A204.1 (cell line): Measurements from ENCODE around the gene P2RY8.
"Not testable (repeated sequence)": the region's sequence is repeated elsewhere in the genome, so short reads cannot be mapped to it uniquely, and the experiment has no call there.

Experiments
- FAIRE-seq: peaks from 2 replicates; lab custom pipeline; 2012; peaks lifted over from hg19 to GRCh38; lab: Jason Lieb, UNC

P2RY8 gene, protein sequence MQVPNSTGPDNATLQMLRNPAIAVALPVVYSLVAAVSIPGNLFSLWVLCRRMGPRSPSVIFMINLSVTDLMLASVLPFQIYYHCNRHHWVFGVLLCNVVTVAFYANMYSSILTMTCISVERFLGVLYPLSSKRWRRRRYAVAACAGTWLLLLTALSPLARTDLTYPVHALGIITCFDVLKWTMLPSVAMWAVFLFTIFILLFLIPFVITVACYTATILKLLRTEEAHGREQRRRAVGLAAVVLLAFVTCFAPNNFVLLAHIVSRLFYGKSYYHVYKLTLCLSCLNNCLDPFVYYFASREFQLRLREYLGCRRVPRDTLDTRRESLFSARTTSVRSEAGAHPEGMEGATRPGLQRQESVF

DNA sequence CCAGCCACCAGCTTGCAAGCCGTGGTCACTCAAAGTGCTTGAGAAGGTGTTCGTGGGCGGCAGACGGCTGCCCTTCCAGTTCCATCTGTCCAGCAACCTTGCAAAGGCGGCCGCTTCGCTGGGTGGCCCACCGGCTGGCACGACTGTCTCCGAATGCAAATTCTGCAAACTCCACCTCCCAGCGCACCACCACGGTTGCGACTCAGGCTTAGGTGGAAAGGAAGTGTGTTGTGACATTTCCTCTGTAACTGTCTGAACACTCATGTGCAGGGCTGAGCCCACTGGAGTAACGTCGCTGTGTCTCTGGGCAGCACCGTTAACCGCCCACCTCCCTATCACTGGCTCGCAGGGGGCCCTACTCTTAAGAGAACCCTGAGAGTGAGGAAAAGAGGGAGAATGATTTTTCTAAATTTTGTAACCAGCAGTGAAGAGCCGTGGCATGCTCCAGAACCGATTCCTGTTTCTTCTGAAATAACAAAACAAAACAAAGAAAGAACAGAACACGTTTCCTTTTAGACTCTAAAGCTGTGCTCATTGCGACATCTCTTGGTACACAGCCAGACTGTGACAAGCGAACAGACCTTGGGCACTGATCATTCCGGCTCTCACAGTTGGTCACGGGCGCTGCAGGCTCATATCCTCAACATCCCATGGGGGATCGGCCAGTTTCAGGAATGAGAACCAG lies at the start of gene P2RY8:
TSS of gene P2RY8 (minus strand) at position 155 of the 685 bp plus-strand sequence. CDS start 70,627 bp downstream, outside the sequence.
- no peak for FAIRE-seq

DNA sequence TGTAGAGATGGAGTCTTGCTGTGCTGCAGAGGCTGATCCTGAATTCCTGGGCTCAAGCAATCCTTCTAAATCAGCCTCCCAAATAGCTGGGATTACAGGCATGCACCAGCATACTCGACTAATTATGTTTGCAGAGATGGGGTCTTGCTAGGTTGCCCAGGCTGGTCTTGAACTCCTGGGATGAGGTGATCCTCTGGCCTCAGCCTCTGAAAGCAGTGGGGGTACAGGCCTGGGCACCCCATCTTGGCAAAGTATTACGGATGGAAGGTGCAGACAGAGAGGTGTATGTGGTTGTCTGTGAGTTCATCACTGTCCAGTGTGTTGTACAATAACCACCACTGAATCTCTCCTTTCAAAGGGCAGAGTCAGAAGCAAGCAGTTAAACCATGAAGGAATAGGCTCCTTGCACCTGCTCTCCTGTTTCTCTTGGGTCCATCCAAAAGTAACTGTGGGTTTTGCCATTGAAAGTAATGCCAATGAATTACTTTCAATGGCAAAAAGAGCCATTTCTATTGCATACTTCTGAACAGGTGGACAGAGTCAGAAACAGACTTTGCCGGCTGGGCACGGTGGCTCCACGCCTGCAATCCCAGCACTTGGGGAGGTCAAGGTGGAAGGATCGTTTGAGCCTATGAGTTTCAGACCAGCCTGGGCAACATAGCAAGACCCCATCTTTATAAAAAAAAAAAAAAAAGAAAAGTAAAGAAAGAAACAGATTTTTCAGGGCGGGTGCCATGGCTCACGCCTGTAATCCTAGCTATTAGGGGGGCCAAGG lies 47.4 kb upstream of the P2RY8 start:
- no peak for FAIRE-seq

DNA sequence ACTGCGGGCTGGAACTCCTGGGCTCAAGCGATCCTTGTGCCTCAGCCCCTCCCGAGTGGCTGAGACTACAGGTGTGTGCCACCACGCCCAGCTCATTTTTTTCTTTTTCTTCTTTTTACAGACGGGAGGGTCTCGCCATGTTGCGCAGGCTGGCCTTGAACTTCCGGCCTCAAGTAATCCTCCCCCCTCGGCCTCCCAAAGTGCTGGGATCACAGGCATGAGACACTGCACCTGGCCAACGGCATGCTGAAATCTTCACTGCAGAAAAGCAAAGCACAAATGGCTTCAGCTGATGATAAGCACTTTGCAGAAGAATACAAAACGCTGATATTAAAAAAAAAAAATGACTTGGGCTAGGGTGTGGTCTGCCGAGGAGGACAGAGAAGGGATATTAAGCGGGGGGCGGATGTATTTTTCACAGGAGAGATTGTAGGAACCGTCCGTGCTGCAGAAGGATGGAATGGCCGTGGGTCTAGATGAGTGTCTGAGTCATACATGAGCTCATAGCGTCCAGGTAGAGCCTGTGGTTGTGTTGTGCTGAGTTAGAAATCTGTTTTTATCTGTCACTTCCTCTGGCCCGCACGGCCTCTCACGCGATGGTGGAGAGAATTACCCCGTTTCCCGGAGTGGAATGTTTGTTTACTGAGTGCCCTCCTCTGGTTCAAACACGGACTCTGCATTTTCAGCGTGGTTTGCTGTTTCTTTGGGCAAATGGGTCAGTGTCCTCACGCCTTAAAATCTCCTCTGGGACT lies 45.9 kb upstream of the P2RY8 start:
- no peak for FAIRE-seq

DNA sequence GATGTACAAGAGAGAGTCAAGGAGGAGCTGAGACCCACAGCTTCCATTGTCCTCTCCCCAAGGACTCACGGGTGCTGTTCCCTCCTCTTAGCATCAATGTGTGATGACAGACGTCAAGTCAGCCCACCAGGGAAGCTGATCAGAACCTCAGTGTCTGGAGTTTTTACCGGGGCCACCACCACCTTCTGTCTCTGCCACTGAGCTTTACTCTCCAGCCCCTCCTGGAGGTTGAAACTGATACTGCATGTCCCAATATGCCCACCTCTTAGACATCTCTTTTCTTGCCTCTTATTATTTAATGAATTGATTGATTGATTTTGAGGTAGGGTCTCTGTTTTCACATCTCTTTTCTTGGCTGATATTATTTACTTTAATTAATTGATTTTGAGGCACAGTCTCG lies 44.1 kb upstream of the P2RY8 start:
- FAIRE-seq = no peak

DNA sequence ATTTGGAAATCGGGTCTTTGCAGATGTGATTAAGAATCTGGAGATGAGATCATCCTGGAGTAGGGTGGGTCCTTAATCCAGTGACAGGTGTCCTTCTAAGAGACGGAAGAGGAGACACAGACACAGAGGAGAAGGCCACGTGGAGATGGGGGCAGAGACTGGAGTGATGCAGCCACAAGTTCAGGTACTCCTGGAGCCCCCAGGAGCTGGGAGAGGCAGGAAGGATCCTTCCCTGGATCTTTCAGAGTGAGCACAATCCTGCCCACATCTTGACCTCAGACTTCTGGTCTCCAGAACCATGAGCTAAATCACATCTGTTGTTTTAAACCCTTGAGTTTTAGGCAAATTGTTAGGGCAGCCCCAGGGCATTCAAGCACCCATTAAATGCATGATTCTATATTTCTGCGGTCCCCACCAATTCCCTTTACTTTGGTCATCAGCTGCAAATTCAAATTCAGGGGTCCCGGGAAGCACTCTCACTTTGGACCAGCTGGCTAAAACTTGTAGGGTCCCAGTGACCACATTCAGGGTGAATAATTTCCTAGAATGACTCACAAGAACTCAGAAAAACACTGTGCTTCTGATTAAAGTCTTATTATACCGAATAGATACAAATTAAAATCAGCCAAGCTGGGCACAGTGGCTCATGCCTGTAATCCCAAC lies 41.7 kb upstream of the P2RY8 start:
- no peak for FAIRE-seq

DNA sequence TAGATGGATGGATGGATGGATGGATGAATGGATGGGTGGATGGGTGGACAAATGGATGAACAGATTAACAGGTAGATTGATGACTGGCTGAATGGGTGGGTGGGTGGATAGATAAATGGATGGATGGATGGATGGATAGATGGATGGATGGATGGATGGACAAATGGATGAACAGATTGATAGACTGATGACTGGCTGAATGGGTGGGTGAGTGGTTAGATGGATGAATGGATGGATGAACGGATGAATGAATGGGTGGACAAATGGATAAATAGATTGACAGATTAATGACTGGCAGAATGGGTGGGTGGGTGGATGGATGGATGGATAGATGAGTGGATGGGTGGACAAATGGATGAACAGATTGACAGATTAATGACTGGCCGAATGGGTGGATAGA lies 40.9 kb upstream of the P2RY8 start:
- no peak for FAIRE-seq

DNA sequence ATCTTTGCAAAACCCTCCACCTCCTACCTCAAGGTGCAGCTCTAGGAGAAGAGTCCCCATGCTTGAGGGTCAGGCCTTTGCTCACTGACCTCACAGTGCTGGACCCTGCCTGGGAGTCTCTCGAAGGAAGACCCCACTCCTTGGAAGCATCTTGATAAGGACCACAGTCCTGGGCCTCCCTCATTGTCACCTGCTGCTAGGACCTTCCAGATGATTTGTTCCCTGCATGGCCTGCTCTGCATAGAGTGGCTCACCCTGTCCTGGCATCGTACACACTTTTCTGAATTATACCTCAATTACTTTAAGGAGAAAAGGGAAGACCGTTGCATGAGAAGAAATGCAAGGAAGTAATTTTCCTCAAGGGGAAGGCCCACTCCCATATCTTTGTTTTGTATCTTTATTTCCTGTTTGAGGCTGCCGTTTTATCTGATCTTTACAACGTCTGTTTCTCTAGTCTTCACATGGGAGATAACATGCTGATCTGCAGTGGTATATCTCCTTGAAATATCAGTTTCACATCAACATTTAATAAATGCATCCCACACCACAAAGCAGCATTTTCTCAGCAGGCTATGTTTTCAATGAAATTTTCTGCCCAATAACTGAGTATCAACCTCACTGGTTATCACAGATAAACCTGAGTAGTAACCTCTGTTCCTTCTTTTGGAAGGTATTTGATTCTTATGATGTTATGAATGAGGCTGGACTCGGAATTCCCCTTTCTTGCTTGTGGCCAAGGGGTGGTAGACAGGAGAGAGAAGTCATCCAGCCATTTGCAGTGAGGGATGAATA lies 39.4 kb upstream of the P2RY8 start:
- FAIRE-seq = no peak

DNA sequence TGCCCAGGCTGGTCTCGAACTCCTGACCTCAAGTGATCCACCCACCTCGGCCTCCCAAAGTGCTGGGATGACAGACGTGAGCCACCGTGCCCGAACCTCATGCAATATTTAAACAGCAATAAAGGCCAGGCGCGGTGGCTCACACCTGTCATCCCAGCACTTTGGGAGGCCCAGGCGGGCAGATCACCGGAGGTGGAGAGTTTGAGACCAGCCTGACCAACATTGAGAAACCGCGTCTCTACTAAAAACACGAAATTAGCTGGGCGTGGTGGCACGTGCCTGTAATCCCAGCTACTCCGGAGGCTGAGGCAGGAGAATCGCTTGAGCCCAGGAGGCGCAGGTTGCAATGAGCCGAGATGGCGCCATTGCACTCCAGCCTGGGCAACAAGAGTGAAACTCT lies 37.2 kb upstream of the P2RY8 start:
- not testable (repeated sequence) for FAIRE-seq

DNA sequence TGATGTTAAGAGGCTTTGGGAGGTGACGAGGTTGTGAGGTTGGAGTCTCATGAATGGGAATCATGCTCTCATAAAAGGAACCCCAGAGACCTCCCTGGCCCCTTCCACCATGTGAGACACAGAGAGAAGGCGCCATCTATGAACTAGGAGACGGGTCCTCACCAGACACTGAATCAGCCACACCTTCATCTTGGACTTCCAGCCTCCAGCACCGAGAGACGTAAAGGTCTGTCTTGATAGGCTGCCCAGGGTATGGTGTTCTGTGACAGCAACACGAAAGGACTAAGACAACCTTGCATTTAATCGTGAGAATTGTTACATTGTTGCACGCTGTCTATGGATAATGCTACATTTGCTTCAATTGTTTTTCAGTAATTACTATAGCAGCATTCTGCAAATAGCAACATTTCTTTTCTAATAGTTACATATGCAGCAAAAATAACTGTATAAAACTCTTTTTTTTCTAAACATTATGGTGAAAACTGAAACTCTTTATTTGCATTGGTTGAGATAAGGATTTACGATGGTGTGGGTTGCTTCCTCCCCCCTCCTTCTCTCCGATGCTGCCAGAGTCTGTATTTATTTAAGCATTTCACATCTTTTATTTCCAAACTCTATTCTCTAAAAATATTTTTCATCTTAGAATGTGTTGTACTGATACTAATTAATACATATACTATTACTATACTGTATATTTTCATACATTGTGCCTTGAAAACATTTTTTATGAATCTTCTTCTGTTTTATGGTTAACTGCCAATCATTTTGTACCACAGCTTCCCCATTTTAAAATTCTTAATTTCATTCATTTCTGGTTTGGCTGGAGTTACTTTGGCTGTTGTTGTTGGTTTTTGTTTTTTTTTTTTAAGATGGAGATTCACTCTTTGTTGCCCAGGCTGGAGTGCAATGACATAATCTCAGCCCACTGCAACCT lies 28.0 kb upstream of the P2RY8 start:
- no peak for FAIRE-seq

DNA sequence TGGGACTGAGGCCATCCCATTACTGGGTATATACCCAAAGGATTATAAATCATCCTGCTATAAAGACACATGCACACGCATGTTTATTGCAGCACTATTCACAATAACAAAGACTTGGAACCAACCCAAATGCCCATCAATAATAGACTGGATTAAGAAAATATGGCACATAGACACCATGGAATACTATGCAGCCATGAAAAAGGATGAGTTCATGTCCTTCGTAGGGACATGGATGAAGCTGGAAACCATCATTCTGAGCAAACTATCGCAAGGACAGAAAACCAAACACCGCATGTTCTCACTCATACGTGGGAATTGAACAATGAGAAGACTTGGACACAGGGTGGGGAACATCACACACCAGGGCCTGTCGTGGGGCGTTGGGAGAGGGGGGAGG lies 27.1 kb upstream of the P2RY8 start:
- FAIRE-seq = not testable (repeated sequence)

DNA sequence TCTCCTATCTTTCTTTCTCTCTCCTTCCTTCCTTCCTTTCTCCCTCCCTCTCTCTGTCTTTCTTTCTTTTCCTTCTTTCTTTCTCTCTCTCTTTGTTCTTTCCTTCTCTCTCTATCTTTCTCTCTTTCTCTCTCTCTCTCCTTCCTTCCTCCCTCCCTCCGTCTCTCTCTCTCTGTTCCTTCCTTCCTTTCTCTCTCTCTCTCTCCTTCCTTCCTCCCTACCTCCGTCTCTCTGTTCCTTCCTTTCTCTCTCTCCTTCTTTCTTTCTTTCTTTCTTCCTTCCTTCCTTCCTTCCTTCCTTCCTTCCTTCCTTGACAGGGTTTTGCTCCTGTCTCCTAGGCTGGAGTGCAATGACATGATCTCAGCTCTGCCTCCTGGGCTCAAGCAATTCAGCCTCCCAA lies 24.2 kb upstream of the P2RY8 start:
- FAIRE-seq = no peak

DNA sequence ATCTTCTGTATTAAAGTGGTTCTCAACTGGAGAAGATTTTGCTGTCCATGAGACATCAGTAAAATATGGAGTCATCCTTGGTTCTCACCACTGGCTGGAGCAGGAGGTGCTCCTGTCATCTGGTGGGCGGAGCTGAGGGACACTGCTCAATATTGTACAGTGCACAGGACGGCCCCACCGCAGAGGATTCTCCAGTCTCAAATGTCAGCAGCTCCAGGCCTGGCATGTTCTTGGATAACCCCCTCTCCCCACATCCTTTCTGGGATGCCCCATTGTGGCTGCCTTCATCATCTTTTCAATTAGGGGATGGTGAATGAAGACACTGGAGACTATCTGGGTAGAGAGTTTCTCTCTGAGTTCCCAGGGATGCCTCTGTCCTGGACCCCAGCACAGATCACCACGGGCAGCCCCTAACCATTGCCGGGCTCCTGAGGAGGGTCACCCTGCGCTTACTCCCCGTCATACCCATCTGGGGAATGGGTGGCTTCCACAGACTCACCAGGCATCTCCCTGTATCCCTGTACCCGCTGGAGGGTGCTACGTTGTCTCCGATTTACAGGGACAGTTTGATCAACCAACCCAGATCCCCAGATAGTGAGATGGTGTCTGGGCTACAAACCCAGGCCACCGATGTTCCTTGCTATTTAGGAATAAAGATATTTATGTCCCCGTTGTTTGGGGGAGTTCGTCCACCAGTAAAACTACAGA lies 21.9 kb upstream of the P2RY8 start:
- no peak for FAIRE-seq

DNA sequence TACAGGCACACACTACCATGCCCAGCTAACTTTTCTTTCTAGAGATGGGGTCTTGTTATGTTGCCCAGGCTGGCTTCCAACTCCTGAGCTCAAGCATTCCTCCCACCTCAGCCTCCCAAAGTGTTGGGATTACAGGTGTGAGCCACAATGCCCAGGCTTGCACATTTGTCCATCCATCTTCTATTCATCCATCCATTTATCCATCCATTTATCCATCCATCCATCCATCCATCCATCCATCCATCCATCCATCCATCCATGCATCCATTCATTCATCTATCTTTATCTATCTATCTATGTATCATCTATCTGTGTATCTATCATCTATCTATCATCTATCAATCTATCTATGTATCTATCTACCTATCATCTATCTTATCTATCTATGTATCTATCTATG lies 20.5 kb upstream of the P2RY8 start:
- FAIRE-seq = not testable (repeated sequence)

DNA sequence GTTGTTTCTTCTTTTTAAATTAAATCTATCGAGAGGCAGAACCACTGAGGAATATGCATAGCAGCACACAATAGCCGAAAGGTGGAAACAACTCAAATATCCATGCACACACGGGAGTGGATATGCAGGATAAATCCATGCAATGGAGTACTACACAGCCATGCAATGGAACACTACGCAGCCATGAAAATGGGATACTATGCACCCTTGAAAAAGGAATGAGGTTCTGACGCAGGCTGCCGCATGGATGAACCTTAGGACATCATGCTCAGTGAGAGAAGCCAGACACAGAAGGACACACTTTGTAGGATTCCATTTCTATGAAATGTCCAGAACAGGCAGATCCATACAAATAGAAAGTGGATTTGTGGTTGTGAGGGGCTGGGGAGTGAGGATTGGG lies 18.4 kb upstream of the P2RY8 start:
- no peak for FAIRE-seq

DNA sequence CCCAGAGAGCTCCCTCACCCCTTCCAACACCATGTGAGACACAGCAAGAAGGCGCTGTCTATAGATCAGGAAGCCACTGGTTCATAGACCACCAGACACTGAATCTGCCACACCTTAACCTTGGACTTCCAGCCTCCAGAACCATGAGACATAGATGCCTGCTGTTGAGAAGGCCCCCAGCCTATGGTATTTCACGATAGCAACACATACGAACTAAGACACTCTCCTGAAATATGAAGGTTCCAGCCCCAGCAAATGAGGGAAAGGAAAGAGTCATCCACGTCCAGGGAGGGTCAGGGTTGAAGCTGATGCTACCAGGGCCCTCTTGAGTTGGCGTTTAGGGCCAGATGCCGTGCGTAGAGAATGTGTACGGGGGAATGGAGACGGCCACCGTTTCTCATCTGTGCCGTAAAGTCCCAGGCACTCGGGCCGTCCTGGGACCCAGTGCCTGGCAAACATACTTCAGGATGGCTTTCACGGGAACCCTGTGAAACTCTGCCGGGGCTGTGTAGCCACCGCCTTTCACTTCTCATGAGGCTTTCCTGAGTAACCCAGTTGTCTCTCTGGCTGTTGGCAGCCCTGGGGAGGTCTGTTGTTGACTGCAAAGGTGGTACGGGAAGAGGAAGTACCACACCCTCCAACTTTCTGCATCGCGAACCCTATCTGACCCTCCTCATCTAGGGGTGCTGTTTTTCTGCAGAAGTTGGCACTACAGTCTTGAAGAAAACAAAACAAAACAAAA lies 17.7 kb upstream of the P2RY8 start:
- FAIRE-seq = no peak

DNA sequence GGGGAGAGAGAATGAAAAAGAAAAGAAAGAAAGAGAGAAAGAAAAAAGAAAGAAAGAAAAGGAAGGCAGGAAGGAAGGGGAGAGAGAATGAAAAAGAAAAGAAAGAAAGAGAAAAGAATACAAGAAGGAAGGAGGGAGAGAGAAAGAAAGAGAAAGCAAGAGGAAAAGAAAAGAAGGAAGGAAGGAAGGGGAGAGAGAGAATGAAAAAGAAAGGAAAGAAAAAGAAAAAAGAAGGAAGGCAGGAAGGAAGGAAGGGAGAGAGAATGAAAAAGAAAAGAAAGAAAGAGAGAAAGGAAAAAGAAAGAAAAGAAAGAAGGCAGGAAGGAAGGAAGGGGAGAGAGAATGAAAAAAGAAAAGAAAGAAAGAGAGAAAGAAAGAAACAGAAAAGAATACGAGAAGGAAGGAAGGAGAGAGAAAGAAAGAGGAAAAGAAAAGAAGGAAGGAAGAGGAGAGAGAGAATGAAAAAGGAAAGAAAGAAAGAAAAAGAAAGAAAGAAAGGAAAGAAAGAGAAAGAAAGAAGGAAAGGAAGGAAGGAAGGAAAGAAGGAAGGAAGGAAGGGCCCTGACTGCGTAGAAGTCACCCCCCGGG lies 15.1 kb upstream of the P2RY8 start:
- no peak for FAIRE-seq

DNA sequence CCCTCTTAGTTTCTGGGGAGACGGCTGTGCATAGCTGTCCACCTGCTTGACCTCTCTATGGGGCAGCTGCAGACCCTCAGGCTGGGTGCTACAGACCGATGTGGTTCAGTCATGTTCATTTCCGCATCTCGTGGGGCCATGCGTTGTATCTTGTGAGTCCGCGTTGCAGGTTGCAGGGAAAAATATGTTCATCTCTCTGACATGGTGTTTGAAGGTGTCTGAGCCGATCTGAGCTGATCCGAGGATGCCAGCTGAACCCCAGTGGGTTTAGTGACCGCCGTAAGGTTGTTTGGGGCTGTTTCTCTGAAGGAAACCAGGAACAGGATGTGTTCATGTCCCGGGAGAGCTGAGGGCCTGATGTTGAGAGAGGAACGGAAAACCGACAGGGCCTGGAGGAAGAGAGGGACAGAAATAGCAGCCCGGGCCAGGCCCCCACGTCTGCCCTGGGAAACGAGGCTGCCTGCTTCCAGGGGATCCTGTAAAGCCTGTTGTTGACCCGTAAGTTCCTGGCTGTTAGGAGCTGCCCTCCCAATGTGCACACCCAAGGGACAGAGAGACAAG lies 9.8 kb upstream of the P2RY8 start:
- FAIRE-seq = no peak
